Liver (tissue), 9 donors: ENCODE results near the gene CHKA. TPM values are rescaled to one million over a fixed set of nuclear protein-coding genes. Genes with fewer than 3 reads are reported as not detected.

Source experiments
- DNase-seq: peaks from one replicate; pipeline ENCODE4 v3.0.0-alpha.2; 2017; ENCODE audit warnings: low spot score
- H3K27ac ChIP-seq, 2 donors: one replicate each; pipeline ENCODE4 v1.7.0; 2013; ENCODE audit warnings: inconsistent platforms in 2 of 2, low read length in 2 of 2, control low read depth in 1 of 2, low read depth in 1 of 2, mild to moderate bottlenecking in 1 of 2
- H3K27me3 ChIP-seq, 4 donors: one replicate each; pipeline versions ENCODE4 v1.6.1 to v1.7.0; 2013; ENCODE audit warnings: low read length in 3 of 4, inconsistent platforms in 1 of 4, mild to moderate bottlenecking in 1 of 4, moderate library complexity in 1 of 4; ENCODE audit not compliant: control insufficient read depth in 4 of 4, insufficient read depth in 4 of 4
- H3K36me3 ChIP-seq, 4 donors: one replicate each; pipeline versions ENCODE4 v1.6.1 to v1.7.0; 2013; ENCODE audit warnings: low read length in 3 of 4, mild to moderate bottlenecking in 3 of 4, low read depth in 1 of 4, moderate library complexity in 1 of 4; ENCODE audit not compliant: control insufficient read depth in 4 of 4, insufficient read depth in 3 of 4
- H3K4me1 ChIP-seq, 4 donors: one replicate each; pipeline versions ENCODE4 v1.6.1 to v1.7.0; 2013; ENCODE audit warnings: low read length in 3 of 4, mild to moderate bottlenecking in 3 of 4, moderate library complexity in 1 of 4; ENCODE audit not compliant: control insufficient read depth in 4 of 4, insufficient read depth in 4 of 4
- H3K4me3 ChIP-seq, 3 donors: one replicate each; pipeline versions ENCODE4 v1.6.1 to v1.7.0; 2013; ENCODE audit warnings: low read length in 3 of 3, control low read depth in 1 of 3, low read depth in 1 of 3, mild to moderate bottlenecking in 1 of 3
- H3K9ac ChIP-seq, 2 donors: one replicate each; pipeline ENCODE4 v1.7.0; 2013; ENCODE audit warnings: low read length in 2 of 2, mild to moderate bottlenecking in 2 of 2, moderate library complexity in 2 of 2, control low read depth in 1 of 2, low read depth in 1 of 2
- H3K9me3 ChIP-seq, 4 donors: one replicate each; pipeline versions ENCODE4 v1.6.1 to v1.7.0; 2013; ENCODE audit warnings: low read length in 3 of 4; ENCODE audit not compliant: control insufficient read depth in 4 of 4
- ATF3 ChIP-seq: IDR thresholded peaks from 2 replicates; pipeline ENCODE4 v1.6.1; 2016; ENCODE audit warnings: antibody characterized with exemption
- CTCF ChIP-seq: fragments of 150-350 bp; IDR thresholded peaks from 2 replicates; pipeline ENCODE4 v1.5.1; 2017; ENCODE audit warnings: improper control_type of control experiment, low read depth, low read length; ENCODE audit not compliant: missing input control
- EGR1 ChIP-seq, 2 donors: IDR thresholded peaks; 2 replicates each; pipeline ENCODE4 v1.6.1; 2016 to 2018; ENCODE audit warnings: antibody characterized with exemption in 2 of 2, low read depth in 2 of 2
- FOXA1 ChIP-seq: IDR thresholded peaks from 2 replicates; pipeline ENCODE4 v1.6.1; 2016; ENCODE audit warnings: antibody characterized with exemption
- FOXA2 ChIP-seq: IDR thresholded peaks from 2 replicates; pipeline ENCODE4 v1.6.1; 2016; ENCODE audit warnings: antibody characterized with exemption
- GABPA ChIP-seq, 2 donors: IDR thresholded peaks in 1 of 2; conservative IDR thresholded peaks in 1 of 2; 2 replicates each; pipeline ENCODE4 v1.6.1; 2016; ENCODE audit warnings: antibody characterized with exemption in 2 of 2, mild to moderate bottlenecking in 1 of 2, moderate library complexity in 1 of 2
- HNF4A ChIP-seq, 2 donors: conservative IDR thresholded peaks; 2 replicates each; pipeline ENCODE4 v1.6.1; 2016; ENCODE audit warnings: antibody characterized with exemption in 2 of 2, mild to moderate bottlenecking in 2 of 2
- HNF4G ChIP-seq: IDR thresholded peaks from 2 replicates; pipeline ENCODE4 v1.6.1; 2016; ENCODE audit warnings: antibody characterized with exemption
- JUND ChIP-seq, 2 donors: IDR thresholded peaks; 2 replicates each; pipeline ENCODE4 v1.6.1; 2016; ENCODE audit warnings: antibody characterized with exemption in 2 of 2
- MAX ChIP-seq: IDR thresholded peaks from 2 replicates; pipeline ENCODE4 v1.6.1; 2016; ENCODE audit warnings: antibody characterized with exemption
- NR2F2 ChIP-seq: IDR thresholded peaks from 2 replicates; pipeline ENCODE4 v1.6.1; 2016; ENCODE audit warnings: antibody characterized with exemption
- RAD21 ChIP-seq, 2 donors: IDR thresholded peaks; 2 replicates each; pipeline ENCODE4 v1.6.1; 2016; ENCODE audit warnings: antibody characterized with exemption in 2 of 2, mild to moderate bottlenecking in 2 of 2
- REST ChIP-seq: IDR thresholded peaks from 2 replicates; pipeline ENCODE4 v1.6.1; 2016; ENCODE audit warnings: antibody characterized with exemption, mild to moderate bottlenecking
- RXRA ChIP-seq, 2 donors: IDR thresholded peaks; 2 replicates each; pipeline ENCODE4 v1.6.1; 2017 to 2018; ENCODE audit warnings: antibody characterized with exemption in 2 of 2, mild to moderate bottlenecking in 1 of 2
- SP1 ChIP-seq: IDR thresholded peaks from 2 replicates; pipeline ENCODE4 v1.6.1; 2018; ENCODE audit warnings: antibody characterized with exemption, mild to moderate bottlenecking
- TAF1 ChIP-seq: conservative IDR thresholded peaks from 2 replicates; pipeline ENCODE4 v1.6.1; 2016; ENCODE audit warnings: antibody characterized with exemption, mild to moderate bottlenecking
- YY1 ChIP-seq: IDR thresholded peaks from 2 replicates; pipeline ENCODE4 v1.6.1; 2016; ENCODE audit warnings: antibody characterized with exemption, mild to moderate bottlenecking
- ZBTB33 ChIP-seq: IDR thresholded peaks from 2 replicates; pipeline ENCODE4 v1.6.1; 2016; ENCODE audit warnings: antibody characterized with exemption
- WGBS: extraction: QIAGEN DNeasy Blood & Tissue Kit; methylation state at CpG from one replicate; pipeline ENCODE4 v1.1.7; 2013; 5-methylcytosine and 5-hydroxymethylcytosine counted together
- polyA plus RNA-seq, 2 donors: library from polyadenylated mRNA; stranded (reverse) in 1 of 2; unstranded in 1 of 2; fragments of 200-250 nt in 1 of 2; fragments of >200 nt in 1 of 2; fragmentation: Nextera tagmentation in 1 of 2; extraction: Ambion mirVana in 1 of 2; gene quantifications; one replicate each; pipeline versions ENCODE4 v1.2.1 to v1.2.3, GENCODE V29; 2013 to 2015
- total RNA-seq, 2 donors: library from RNA; depleted of rRNA; stranded (reverse); fragments of >200 nt; gene quantifications; one replicate each; pipeline ENCODE4 v1.2.3, GENCODE V29; 2014
- donor health status: healthy.
- donor health status: healthy.
- donor health status: healthy.
- donor health status: healthy.
- donor health status: healthy.

Gene CHKA
- total and polyA plus RNA-seq, 4 donors = 11.4 to 41.9 (median 17.3) TPM

- no peak for TF ChIP-seq GABPA (IDR thresholded peaks at IDR 0.05 in 1 of 2, conservative IDR thresholded peaks at IDR 0.05 in 1 of 2)
- TF ChIP-seq ZBTB33 = no peak
These were observed 89.2 kb downstream of the CHKA start (continued) for GRCh38 chr11:68032003-68032402.

GRCh38 chr11:68031144-68031464 is 90.1 kb downstream of the CHKA start:
- no peak for DNase-seq
- Histone ChIP-seq H3K27ac (peak overlapping the region; percentile 86 to 88), H3K4me1 (peaks cover 19 to 44% (median 34%) of the 10 kb centered on the region in 4 donors), H3K27me3 (no peaks in the 10 kb centered on the region), H3K9ac (peak overlapping the region; percentile 85 to 97), H3K4me3 (peak overlapping the region; percentile 60 to 96 (median 86)), H3K36me3 (no peaks in the 10 kb centered on the region), H3K9me3 (no peaks in the 10 kb centered on the region)
- TF ChIP-seq NR2F2 (no peak), RAD21 (IDR thresholded peaks at IDR 0.05) (no peak), REST (no peak), EGR1 (IDR thresholded peaks at IDR 0.05; ENCODE audit: low read depth in 2 of 2) (no peak), GABPA (IDR thresholded peaks at IDR 0.05 in 1 of 2, conservative IDR thresholded peaks at IDR 0.05 in 1 of 2) (no peak), MAX (no peak), RXRA (IDR thresholded peaks at IDR 0.05) (no peak), JUND (IDR thresholded peaks at IDR 0.05) (no peak), TAF1 (no peak), FOXA2 (no peak), FOXA1 (no peak), ZBTB33 (no peak), HNF4A (conservative IDR thresholded peaks at IDR 0.05) (no peak), CTCF (no peak), SP1 (no peak), ATF3 (no peak), YY1 (no peak), HNF4G (no peak)
- 12% methylated on average over 10 of the region's 10 CpGs for whole genome bisulfite sequencing
